Measurements from ENCODE around the gene GALNTL6. TPM values are rescaled to one million over a fixed set of nuclear protein-coding genes. Genes with fewer than 3 reads are reported as not detected.

GALNTL6 gene
- total RNA-seq, 1 donor from 2014 or later, result 0.34 TPM

DNA sequence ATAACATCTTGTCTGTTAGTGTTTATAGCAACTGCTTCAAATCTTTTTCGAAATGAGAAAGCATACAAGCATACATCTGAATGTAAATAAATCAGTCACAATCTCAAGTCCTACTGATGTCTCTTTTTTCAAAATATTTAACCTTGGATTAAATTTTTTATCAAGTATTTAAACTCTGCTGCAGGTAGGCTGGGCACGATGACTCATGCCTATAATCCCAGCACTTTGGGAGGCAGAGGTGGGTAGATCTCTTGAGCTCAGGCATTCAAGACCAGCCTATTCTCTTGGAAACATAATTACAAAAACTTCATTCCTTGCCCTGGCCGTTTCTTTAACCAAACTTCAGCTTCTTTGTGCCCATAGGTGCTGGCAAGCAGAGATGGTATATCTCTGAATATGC is 815.1 kb downstream of the GALNTL6 start:
- TF ChIP-seq, protein P1, sequence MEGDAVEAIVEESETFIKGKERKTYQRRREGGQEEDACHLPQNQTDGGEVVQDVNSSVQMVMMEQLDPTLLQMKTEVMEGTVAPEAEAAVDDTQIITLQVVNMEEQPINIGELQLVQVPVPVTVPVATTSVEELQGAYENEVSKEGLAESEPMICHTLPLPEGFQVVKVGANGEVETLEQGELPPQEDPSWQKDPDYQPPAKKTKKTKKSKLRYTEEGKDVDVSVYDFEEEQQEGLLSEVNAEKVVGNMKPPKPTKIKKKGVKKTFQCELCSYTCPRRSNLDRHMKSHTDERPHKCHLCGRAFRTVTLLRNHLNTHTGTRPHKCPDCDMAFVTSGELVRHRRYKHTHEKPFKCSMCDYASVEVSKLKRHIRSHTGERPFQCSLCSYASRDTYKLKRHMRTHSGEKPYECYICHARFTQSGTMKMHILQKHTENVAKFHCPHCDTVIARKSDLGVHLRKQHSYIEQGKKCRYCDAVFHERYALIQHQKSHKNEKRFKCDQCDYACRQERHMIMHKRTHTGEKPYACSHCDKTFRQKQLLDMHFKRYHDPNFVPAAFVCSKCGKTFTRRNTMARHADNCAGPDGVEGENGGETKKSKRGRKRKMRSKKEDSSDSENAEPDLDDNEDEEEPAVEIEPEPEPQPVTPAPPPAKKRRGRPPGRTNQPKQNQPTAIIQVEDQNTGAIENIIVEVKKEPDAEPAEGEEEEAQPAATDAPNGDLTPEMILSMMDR (IDR thresholded peaks at IDR 0.05; ENCODE audit: partially characterized antibody, unreplicated experiment), result no peak
- Mint-ChIP-seq H3K4me1 (ENCODE audit: low read depth, unreplicated experiment) (peaks cover 2% of the 10 kb centered on the region), H3K4me3 (ENCODE audit: unreplicated experiment) (no peak overlapping the region), H3K9me3 (ENCODE audit: unreplicated experiment) (peaks cover 3% of the 10 kb centered on the region), H3K27me3 (ENCODE audit: unreplicated experiment) (no peaks in the 10 kb centered on the region), H3K36me3 (ENCODE audit: unreplicated experiment) (no peaks in the 10 kb centered on the region), H3K27ac (ENCODE audit: unreplicated experiment) (no peak overlapping the region)
- DNase-seq, result no peak

- Mint-ChIP-seq H3K36me3 (ENCODE audit: unreplicated experiment) (no peaks in the 10 kb centered on the region), H3K4me3 (ENCODE audit: unreplicated experiment) (no peak overlapping the region), H3K27ac (ENCODE audit: unreplicated experiment) (no peak overlapping the region), H3K27me3 (ENCODE audit: unreplicated experiment) (no peaks in the 10 kb centered on the region), H3K9me3 (ENCODE audit: unreplicated experiment) (peaks cover 3% of the 10 kb centered on the region), H3K4me1 (ENCODE audit: low read depth, unreplicated experiment) (peaks cover 12% of the 10 kb centered on the region)
- DNase-seq, result no peak
- TF ChIP-seq, protein P1 (IDR thresholded peaks at IDR 0.05; ENCODE audit: partially characterized antibody, unreplicated experiment), result no peak
Measured at GRCh38 chr4:172630280-172630679, 817.1 kb downstream of the GALNTL6 start.

DNA sequence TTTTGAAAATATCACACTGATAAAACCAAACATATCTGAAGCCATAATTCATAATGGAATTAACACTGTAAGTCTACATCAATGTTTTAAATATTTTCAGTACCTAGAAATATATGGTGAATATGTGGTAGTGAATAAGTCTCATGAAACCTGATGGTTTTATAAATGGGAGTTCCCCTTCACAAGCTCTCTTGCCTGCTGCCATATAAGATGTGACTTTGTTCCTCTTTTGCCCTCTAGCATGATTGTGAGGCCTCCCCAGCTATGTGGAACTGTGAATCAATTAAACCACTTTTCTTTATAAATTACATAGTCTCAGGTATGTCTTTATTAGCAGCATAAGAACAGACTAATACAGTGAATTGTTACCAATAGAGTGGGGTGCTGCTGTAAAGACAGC is 818.6 kb downstream of the GALNTL6 start:
- H3K9me3 Mint-ChIP-seq (ENCODE audit: unreplicated experiment), result peaks cover 4% of the 10 kb centered on the region
- TF ChIP-seq, protein P1 (IDR thresholded peaks at IDR 0.05; ENCODE audit: partially characterized antibody, unreplicated experiment), result no peak

DNA sequence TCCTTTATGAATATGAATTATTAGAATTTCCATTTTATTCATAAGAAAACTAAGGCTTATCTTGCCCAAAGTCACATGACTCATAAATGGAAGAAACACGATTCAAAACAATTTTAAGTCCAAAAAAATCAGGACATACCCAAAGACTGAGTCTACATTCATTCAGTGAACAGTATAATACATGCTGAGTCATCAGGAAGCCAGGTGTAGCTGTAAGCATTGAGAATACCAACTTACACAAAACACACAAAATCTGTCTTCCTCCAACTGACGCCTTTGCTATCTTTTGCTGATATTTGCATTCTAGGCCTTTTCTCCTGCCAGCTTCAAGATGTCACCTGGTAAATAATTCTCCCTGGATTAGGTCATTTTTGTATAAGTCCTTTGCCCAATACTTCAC is 835.3 kb downstream of the GALNTL6 start:
- no peak overlapping the region for H3K27ac Mint-ChIP-seq (ENCODE audit: unreplicated experiment)
- H3K27me3 Mint-ChIP-seq (ENCODE audit: unreplicated experiment), result no peaks in the 10 kb centered on the region
- H3K4me1 Mint-ChIP-seq (ENCODE audit: low read depth, unreplicated experiment), result peaks cover 18% of the 10 kb centered on the region
- H3K4me3 Mint-ChIP-seq (ENCODE audit: unreplicated experiment), result no peak overlapping the region
- no peaks in the 10 kb centered on the region for H3K36me3 Mint-ChIP-seq (ENCODE audit: unreplicated experiment)
- TF ChIP-seq, protein P1 (IDR thresholded peaks at IDR 0.05; ENCODE audit: partially characterized antibody, unreplicated experiment), result no peak
- no peak for DNase-seq
- H3K9me3 Mint-ChIP-seq (ENCODE audit: unreplicated experiment), result no peaks in the 10 kb centered on the region

More for the DNA sequence above, 818.6 kb downstream of the GALNTL6 start:
- no peak for DNase-seq
- Mint-ChIP-seq H3K4me1 (ENCODE audit: low read depth, unreplicated experiment) (peaks cover 12% of the 10 kb centered on the region), H3K36me3 (ENCODE audit: unreplicated experiment) (no peaks in the 10 kb centered on the region), H3K4me3 (ENCODE audit: unreplicated experiment) (no peak overlapping the region), H3K27ac (ENCODE audit: unreplicated experiment) (no peak overlapping the region), H3K27me3 (ENCODE audit: unreplicated experiment) (no peaks in the 10 kb centered on the region)

- Mint-ChIP-seq H3K9me3 (ENCODE audit: unreplicated experiment) (no peaks in the 10 kb centered on the region), H3K27ac (ENCODE audit: unreplicated experiment) (no peak overlapping the region), H3K27me3 (ENCODE audit: unreplicated experiment) (no peaks in the 10 kb centered on the region), H3K4me3 (ENCODE audit: unreplicated experiment) (no peak overlapping the region), H3K4me1 (ENCODE audit: low read depth, unreplicated experiment) (peaks cover 25% of the 10 kb centered on the region), H3K36me3 (ENCODE audit: unreplicated experiment) (no peaks in the 10 kb centered on the region)
- DNase-seq, result no peak
- TF ChIP-seq, protein P1 (IDR thresholded peaks at IDR 0.05; ENCODE audit: partially characterized antibody, unreplicated experiment), result no peak
Measured at GRCh38 chr4:172649143-172649542, 835.9 kb downstream of the GALNTL6 start.

All from glutamatergic neuron (in vitro differentiated cells).